Measurements from ENCODE around the gene TXNDC5. TPM values are rescaled to one million over a fixed set of nuclear protein-coding genes. Genes with fewer than 3 reads are reported as not detected.

The TXNDC5 gene
- total RNA-seq, 4 donors from 2014 or later: 17.2 to 217 (median 65.2) TPM

- no peaks in the 10 kb centered on the region for H3K4me1 ChIP-seq
- H3K27me3 ChIP-seq: no peaks in the 10 kb centered on the region
- H3K9me3 ChIP-seq: no peaks in the 10 kb centered on the region
- H3K36me3 ChIP-seq: no peaks in the 10 kb centered on the region
- 97% methylated on average over 10 of the region's 10 CpGs; no CpG with 5 or more reads in 1 of the 2 donors for WGBS, 2 donors (ENCODE audit: low coverage in 1 of 2)
- H3K4me3 ChIP-seq: no peak overlapping the region
- intact Hi-C loops (cut with DNase I; ENCODE audit: low total_unique reads): no loop called here
- in situ Hi-C loops (cut with MboI; ENCODE audit: low pct_ligation_motif_present in 1 of 4, low pct_unique_long_range_greater_than_20kb in 1 of 4, low sequenced_read_pairs in 3 of 4): no loop called here
- no peak for TF ChIP-seq POLR2A (IDR thresholded peaks at IDR 0.05)
- no peak overlapping the region for H3K27ac ChIP-seq
- DNase-seq: no peak
Observed at GRCh38 chr6:7868926-7869325, 41.7 kb downstream of the TXNDC5 start.

GRCh38 chr6:7866526-7866925 lies 44.1 kb downstream of the TXNDC5 start:
- 75 to 100% methylated on average over 1 of the region's 1 CpG for WGBS, 2 donors (ENCODE audit: low coverage in 1 of 2)
- intact Hi-C loops (cut with DNase I; ENCODE audit: low total_unique reads): no loop called here
- Histone ChIP-seq H3K27me3 (no peaks in the 10 kb centered on the region), H3K9me3 (no peaks in the 10 kb centered on the region), H3K36me3 (no peaks in the 10 kb centered on the region), H3K4me1 (no peaks in the 10 kb centered on the region), H3K4me3 (no peak overlapping the region), H3K27ac (no peak overlapping the region)
- TF ChIP-seq CTCF (IDR thresholded peaks at IDR 0.05): no peak
- no peak for TF ChIP-seq EP300 (IDR thresholded peaks at IDR 0.05; ENCODE audit: low read depth)
- TF ChIP-seq POLR2AphosphoS5 (IDR thresholded peaks at IDR 0.05): no peak
- TF ChIP-seq POLR2A (IDR thresholded peaks at IDR 0.05): no peak
- no peak for DNase-seq
- in situ Hi-C loops (cut with MboI; ENCODE audit: low pct_ligation_motif_present in 1 of 4, low pct_unique_long_range_greater_than_20kb in 1 of 4, low sequenced_read_pairs in 3 of 4): no loop called here

GRCh38 chr6:7865781-7866180 lies 44.8 kb downstream of the TXNDC5 start:
- TF ChIP-seq POLR2A (IDR thresholded peaks at IDR 0.05): no peak
- no peak for TF ChIP-seq EP300 (IDR thresholded peaks at IDR 0.05; ENCODE audit: low read depth)
- no peak for TF ChIP-seq POLR2AphosphoS5 (IDR thresholded peaks at IDR 0.05)
- no peak for TF ChIP-seq CTCF (IDR thresholded peaks at IDR 0.05)
- 65% methylated on average over 6 of the region's 6 CpGs; no CpG with 5 or more reads in 1 of the 2 donors for WGBS, 2 donors (ENCODE audit: low coverage in 1 of 2)

GRCh38 chr6:7859591-7859990 lies 51.0 kb downstream of the TXNDC5 start:
- no peaks in the 10 kb centered on the region for H3K27me3 ChIP-seq
- no peak for DNase-seq
- H3K36me3 ChIP-seq: no peaks in the 10 kb centered on the region
- H3K4me1 ChIP-seq: no peaks in the 10 kb centered on the region
- H3K27ac ChIP-seq: no peak overlapping the region
- intact Hi-C loops (cut with DNase I; ENCODE audit: low total_unique reads) (no loop called here), in situ Hi-C loops (cut with MboI; ENCODE audit: low pct_ligation_motif_present in 1 of 4, low pct_unique_long_range_greater_than_20kb in 1 of 4, low sequenced_read_pairs in 3 of 4) (no loop called here)
- TF ChIP-seq CTCF (IDR thresholded peaks at IDR 0.05) (no peak), POLR2A (IDR thresholded peaks at IDR 0.05) (no peak), EP300 (IDR thresholded peaks at IDR 0.05; ENCODE audit: low read depth) (no peak), POLR2AphosphoS5 (IDR thresholded peaks at IDR 0.05) (no peak)
- no peaks in the 10 kb centered on the region for H3K9me3 ChIP-seq
- WGBS, 2 donors (ENCODE audit: low coverage in 1 of 2): 73 to 77% methylated on average over 5 to 6 of the region's 6 CpGs
- H3K4me3 ChIP-seq: no peak overlapping the region

More at GRCh38 chr6:7865781-7866180, 44.8 kb downstream of the TXNDC5 start:
- in situ Hi-C loops (cut with MboI; ENCODE audit: low pct_ligation_motif_present in 1 of 4, low pct_unique_long_range_greater_than_20kb in 1 of 4, low sequenced_read_pairs in 3 of 4): no loop called here
- Histone ChIP-seq H3K9me3 (no peaks in the 10 kb centered on the region), H3K27ac (no peak overlapping the region), H3K36me3 (no peaks in the 10 kb centered on the region), H3K27me3 (no peaks in the 10 kb centered on the region), H3K4me3 (no peak overlapping the region), H3K4me1 (no peaks in the 10 kb centered on the region)
- intact Hi-C loops (cut with DNase I; ENCODE audit: low total_unique reads): no loop called here
- no peak for DNase-seq

- Histone ChIP-seq H3K36me3 (no peaks in the 10 kb centered on the region), H3K27ac (no peak overlapping the region), H3K27me3 (no peaks in the 10 kb centered on the region), H3K4me1 (no peaks in the 10 kb centered on the region), H3K9me3 (peaks cover 11 to 22% of the 10 kb centered on the region in 2 donors), H3K4me3 (no peak overlapping the region)
- DNase-seq: no peak
- in situ Hi-C loops (cut with MboI; ENCODE audit: low pct_ligation_motif_present in 1 of 4, low pct_unique_long_range_greater_than_20kb in 1 of 4, low sequenced_read_pairs in 3 of 4): no loop called here
- TF ChIP-seq CTCF (IDR thresholded peaks at IDR 0.05): no peak
- no peak for TF ChIP-seq POLR2AphosphoS5 (IDR thresholded peaks at IDR 0.05)
- no peak for TF ChIP-seq EP300 (IDR thresholded peaks at IDR 0.05; ENCODE audit: low read depth)
- no peak for TF ChIP-seq POLR2A (IDR thresholded peaks at IDR 0.05)
- intact Hi-C loops (cut with DNase I; ENCODE audit: low total_unique reads): no loop called here
Observed at GRCh38 chr6:7851780-7852179, 58.8 kb downstream of the TXNDC5 start.

Data from transverse colon (tissue), 4 donors.